HG03442 (cell line): ENCODE measurements around the gene IL12A.

Experiments used
- ATAC-seq: cut with Tn5 transposase; IDR thresholded peaks from one replicate; pipeline ENCODE4 v1.9.1; 2021; ENCODE audit warnings: mild to moderate bottlenecking, moderate library complexity; ENCODE audit not compliant: unreplicated experiment

Gene IL12A

GRCh38 chr3:159989973-159990846 lies 1.6 kb downstream of the IL12A start:
- ATAC-seq = no peak

- ATAC-seq = no peak
Observed at GRCh38 chr3:159991591-159991990, 3.0 kb downstream of the IL12A start.

DNA sequence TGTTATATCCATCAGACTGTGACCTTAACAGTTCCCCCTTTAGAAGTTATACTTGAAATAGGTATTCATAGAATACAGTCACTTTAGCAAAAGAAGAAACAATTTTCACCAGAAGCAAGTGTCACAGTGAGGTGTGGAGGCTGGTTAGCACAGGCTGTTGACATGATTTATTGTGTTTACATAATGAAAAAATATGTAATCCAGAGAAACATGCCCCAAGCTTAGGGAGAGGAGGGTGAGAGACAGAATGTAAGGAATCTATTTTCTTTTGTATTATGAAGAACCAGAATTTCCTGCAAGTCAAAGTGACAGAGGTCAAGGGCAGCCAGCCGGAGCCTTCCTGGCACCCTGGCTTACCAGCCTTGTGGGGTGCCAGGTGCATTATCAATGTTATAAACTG lies 4.0 kb downstream of the IL12A start:
- ATAC-seq = no peak

GRCh38 chr3:159994182-159994581 lies 5.5 kb downstream of the IL12A start:
- no peak for ATAC-seq

GRCh38 chr3:159995091-159995490 lies 6.5 kb downstream of the IL12A start:
- no peak for ATAC-seq

- no peak for ATAC-seq
Observed at GRCh38 chr3:159996018-159996417, 7.4 kb downstream of the IL12A start.

DNA sequence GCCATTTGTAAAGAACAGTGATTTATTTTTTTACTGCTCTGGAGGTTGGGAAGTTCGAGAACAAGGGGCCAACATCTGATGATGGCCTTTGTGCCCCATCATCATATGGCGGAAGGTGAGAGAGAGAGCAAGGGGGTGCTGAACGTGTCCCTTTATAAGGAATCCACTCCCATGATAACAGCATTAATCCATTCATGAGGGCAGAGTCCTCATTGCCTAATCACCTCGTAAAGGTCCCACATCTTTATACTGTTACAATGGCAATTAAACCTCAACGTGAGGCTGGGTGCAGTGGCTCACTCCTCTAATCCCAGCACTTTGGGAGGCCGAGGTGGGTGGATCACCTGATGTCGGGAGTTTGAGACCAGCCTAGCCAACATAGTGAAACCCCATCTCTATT lies 8.3 kb downstream of the IL12A start:
- ATAC-seq = no peak

DNA sequence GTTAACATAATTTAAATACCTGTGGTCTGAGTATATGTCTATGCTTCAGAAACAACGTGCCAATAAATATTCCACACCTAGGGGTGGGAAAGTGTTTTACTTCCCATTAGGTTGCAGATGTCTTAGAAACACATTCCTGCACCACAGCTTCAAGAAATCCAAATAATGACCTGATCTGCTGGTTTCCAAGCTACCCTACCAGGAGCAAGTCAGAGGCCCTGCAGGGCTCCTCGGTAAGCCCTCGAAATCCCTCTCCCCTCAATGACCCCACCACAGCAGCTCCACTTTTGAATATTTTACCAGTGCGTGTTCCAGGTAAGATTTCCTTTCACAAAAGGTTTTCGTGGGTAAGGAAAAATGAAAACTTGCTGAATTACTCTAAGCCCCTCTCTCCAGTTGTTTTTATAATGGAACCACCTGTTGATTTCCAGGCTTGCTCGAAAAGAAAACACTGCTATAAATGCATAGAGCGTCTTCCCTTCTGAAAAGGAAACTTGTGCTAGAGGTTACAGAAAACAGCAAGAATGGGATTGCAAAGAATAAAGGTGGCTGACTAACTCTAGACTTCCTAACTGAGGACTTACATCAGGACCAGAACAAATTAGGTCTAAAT lies 12.6 kb downstream of the IL12A start:
- no peak for ATAC-seq

DNA sequence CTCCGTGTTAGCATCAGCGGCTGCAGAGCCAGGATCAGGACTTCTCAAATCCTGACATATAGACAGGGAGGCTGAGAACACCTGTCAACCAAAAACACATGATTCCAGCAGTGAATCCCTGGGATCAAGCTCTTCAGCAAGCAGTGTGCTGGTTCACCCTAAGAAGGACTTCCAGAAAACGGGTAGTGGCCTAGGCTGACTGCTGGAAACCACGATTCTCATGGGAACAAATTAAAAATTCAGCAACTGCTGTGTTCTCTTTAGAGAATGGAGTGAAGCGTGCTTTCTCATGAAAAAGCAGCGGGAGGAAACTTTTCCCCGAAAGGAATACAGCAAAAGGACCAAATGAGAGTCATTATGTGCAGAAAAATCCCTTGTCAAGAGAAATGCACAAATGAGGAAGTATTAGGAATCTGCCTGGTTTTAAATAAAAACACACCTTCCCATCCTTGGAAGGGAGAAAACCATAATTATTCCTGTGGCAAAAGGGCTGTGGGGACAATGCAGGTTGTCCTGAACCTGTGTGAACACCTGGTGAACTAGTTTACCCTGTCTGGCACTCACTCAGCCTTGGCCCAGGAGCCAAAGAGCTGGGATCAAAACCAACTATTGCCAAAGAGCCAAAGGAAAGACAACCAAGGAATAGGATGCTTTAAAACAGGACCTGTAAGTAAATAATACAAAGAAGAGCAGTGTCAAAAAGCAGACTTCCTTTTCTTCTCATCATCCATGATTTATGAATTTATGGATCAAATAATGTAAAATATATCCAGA lies 13.4 kb downstream of the IL12A start:
- no peak for ATAC-seq

DNA sequence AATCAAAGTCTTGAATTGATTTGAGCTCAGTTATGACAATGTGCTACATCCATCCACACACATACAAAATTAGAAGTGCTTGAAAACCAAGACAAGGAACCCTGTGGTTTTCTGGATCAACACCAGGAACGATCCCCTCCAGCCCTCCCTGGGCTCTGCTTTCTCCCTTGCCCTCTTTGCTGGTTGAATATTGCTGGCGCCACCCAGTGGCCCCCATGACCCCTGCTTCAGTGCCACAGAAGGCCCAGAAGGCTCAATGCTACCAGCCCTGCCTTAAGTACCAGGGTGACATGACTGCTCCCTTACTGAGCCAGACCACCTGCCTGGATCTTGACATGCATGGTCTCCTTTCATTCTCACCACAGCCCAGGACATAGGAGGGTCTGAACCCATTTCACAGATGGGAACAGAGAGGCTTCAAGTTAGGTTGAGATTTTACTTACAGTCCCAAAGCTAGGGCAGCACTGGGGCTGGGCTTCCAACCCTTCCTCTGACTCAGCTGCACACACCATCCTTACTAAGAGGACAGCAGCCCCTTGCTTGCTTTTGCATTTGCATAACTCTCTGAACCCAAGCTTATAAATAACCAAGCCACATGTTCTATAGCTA lies 15.0 kb downstream of the IL12A start:
- peak; percentile 82 for ATAC-seq

DNA sequence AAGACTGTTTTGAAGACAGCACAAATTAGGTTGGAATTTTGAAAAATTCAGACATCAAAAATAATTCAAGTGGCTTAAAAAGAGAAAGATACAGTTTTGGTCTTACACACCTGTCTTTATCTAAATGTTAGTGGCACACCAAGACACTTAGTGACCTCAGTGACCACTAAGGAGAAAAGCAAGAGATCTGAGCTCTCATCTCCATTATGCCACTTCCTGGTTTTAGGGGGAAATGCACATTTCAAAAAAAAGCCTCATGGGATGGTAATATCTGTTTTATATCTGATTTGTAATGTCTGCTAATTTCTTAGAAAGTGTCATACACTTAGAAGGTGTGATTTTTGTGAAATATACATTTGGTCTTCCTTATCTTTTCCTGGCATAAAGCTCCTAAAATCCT lies 16.4 kb downstream of the IL12A start:
- no peak for ATAC-seq

GRCh38 chr3:160006282-160007163 lies 17.9 kb downstream of the IL12A start:
- peak; percentile 38 for ATAC-seq

DNA sequence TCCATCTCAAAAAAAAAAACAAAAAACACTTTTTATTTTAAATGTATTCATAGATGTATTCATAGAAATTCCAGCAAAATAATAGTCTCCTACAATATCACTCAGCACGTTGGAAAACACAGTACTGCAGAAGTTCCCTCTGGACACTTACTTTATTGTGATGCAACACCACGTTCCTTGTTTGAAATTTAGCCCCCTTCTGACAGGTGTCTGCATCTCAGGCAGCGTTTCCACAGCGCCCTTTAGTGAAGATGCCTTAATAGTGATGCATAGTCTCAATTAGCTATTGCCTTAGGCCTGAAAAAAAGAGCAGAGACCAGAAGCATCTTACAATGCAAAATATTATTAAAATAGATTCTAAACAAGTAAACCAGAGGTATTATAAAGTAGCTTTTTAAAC lies 20.3 kb downstream of the IL12A start:
- ATAC-seq = no peak

DNA sequence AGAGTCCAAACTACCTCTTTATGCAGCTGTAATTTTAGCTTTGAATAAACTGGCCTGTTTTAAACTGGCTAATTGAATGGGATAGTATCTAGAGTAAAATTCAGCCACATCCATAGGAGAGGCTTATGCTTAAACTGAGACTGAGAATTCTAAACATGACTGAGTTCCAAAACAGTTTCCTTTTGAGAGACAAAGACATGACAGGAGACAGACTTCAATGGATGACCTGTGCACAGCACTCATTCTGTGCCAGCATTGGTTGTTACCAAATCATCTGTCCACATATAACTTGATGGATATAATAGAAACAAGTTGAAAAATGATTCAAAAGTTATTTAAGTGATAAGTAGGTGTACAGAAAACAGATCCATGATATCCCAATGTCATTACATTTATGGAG lies 20.9 kb downstream of the IL12A start:
- ATAC-seq = no peak

DNA sequence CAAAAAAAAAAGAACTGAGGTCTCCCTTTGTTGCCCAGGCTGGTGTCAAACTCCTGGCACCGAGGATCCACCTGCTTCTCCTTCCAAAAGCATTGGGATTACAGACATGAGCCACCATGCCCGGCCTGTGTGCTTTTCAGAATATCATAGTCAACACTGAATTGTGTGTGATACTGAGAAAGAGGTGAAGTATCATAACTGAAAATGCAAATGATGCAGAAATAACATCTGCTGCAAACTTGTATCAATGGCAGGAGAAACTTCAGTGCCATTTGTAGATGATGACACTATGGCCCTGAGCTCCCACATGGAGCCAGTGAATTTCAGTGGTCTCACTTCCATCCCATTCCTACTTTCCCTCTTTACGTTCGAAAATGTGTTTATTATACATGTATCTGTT lies 21.9 kb downstream of the IL12A start:
- ATAC-seq = peak; percentile 63

GRCh38 chr3:160012108-160012507 lies 23.5 kb downstream of the IL12A start:
- ATAC-seq = peak; percentile 77

DNA sequence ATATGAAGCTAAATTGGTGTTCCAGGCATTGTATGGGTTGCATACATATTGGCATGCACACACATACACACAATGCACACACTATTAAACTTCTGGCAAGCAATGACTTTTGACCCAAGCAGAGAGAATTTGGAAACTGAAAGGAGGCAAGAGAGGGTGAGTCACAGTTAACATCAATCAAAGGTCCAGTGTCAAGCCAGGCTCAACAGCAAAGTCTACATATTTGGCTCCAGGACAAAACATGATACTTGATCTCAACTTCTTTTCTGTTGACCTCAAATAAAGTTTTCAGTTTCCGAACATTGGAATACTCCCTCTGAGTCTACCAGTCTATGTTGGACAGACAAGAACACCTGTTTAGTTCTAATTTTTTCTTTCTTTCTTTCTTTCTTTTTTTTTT lies 28.3 kb downstream of the IL12A start:
- no peak for ATAC-seq

DNA sequence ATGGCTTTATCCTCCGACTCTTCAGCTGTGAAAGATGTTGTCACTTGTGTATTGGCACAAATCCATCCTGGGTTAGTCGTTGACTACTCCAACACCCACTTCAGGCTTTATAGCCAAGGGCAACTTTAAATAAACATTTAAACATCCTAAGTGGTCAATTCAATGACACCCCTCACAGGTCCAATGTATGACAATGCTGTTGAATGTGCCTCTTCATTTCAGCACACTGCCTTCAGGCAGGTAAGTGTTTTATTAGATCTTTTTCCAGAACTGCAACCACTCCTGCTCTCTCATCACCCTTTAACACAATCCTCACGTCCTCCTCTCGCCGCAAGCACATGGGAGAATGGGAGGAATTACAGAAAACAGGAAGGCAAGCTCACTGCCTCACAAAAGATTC lies 30.3 kb downstream of the IL12A start:
- ATAC-seq = no peak

DNA sequence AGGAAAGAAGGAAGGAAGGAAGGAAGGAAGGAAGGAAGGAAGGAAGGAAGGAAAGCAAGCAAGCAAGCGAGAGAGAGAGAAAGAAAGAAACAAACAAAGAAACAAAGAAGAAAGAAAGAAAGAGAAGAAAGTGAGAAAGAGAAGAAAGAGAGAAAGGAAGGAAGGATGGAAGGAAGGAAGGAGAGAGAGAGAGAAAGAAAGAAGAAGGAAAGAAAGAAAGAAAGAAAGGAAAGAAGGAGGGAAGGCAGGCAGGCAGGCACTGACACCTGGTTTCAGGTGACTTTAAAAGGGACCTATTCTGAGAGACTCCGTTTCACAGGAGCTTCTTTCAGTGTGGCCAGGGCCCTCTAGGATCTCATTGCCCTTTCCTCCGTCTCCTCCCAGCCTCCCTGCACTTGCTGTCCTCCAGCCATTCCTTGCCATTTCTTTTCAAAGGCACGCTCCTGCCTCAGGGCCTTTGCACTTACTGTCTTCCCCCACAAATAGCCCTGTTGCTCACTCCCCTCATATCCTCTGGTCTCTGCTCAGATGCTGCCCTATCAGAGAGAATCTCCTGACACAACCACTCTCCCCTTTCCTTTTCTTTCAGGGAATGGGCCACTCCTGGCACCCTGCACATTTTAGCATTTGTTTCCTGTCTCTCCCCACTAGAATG lies 31.5 kb downstream of the IL12A start:
- ATAC-seq = no peak

DNA sequence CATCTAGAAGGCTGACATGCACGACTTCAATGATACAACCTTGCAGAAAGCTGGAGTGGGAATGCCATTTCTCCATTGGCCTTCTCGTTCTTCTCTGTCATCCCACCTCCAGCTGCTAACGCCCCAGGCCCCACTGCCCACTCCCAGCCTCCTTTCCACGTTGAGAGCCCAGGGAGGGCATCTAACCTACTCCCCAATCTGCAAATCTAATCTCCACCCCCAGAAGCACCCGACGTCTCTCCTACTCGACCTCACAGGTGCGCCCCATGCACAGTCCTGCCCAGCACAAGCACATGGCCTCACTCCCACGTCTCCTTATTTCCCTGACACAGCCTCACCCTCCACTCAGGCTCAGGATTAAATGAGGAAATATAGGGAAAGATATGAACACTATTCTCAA lies 33.4 kb downstream of the IL12A start:
- no peak for ATAC-seq
